ENCODE measurements around the gene NSD2. TPM values are rescaled to one million over a fixed set of nuclear protein-coding genes. Genes with fewer than 3 reads are reported as not detected.

Gene NSD2
- total RNA-seq, 4 donors from 2014 or later: 17.3 to 23.6 (median 19.4) TPM

DNA sequence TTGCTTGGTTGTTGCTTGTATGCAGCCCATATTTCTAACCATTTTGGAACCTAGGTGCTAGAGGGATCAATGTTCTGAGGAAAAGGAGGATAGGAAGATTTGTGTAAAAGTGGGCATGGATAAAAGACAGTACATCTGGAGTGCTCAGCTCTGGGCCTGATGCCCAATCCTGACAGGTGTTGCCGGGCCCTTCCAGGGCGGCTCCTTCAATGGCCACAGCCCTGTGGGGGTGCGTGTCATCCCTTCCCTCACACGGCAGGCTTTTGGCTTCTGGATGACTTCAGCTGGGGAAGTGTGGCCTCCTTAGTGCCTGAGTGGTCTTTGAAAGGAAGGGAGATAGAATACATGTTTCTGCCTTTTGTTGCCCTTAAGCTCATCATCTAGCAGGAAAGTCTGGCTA is 90.4 kb downstream of the NSD2 start:
- TF ChIP-seq, protein P1, sequence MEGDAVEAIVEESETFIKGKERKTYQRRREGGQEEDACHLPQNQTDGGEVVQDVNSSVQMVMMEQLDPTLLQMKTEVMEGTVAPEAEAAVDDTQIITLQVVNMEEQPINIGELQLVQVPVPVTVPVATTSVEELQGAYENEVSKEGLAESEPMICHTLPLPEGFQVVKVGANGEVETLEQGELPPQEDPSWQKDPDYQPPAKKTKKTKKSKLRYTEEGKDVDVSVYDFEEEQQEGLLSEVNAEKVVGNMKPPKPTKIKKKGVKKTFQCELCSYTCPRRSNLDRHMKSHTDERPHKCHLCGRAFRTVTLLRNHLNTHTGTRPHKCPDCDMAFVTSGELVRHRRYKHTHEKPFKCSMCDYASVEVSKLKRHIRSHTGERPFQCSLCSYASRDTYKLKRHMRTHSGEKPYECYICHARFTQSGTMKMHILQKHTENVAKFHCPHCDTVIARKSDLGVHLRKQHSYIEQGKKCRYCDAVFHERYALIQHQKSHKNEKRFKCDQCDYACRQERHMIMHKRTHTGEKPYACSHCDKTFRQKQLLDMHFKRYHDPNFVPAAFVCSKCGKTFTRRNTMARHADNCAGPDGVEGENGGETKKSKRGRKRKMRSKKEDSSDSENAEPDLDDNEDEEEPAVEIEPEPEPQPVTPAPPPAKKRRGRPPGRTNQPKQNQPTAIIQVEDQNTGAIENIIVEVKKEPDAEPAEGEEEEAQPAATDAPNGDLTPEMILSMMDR (IDR thresholded peaks at IDR 0.05): no peak
- TF ChIP-seq POLR2A (IDR thresholded peaks at IDR 0.05): no peak
- intact Hi-C loops (cut with DNase I; ENCODE audit: low total_unique reads): loop anchor here (5.0 kb wide), 1 partner anchor 284 kb away; no protein-coding TSS in a partner anchor
- no peak overlapping the region for H3K4me3 ChIP-seq (ENCODE audit: low read depth, poor library complexity, severe bottlenecking)
- no peak for DNase-seq (ENCODE audit: low spot score in 2 of 2)
- 74 to 75% methylated on average over 4 of the region's 4 CpGs for WGBS, 2 donors

DNA sequence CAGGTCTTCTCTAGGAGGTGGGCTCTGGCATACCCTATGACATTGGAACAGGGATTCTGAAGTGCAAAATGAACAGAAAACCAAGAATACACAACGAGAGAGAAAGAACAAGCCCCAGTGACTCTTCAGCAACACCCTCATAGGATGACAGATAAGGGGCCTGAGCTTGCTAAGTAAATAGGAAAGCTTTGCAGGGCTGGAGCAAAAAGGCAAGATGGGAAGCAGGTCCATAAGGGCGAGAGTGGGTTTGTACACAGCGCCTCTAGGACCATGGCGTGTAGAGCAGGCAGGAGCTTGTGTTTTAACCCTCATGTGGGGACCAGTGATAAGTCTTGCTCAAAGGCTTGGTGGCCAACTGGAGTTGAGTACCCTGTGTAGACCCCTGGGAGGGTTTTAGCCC is 91.8 kb downstream of the NSD2 start:
- WGBS, 2 donors: 95 to 100% methylated on average over 4 of the region's 4 CpGs
- TF ChIP-seq, protein P1 (IDR thresholded peaks at IDR 0.05): no peak
- no peak for TF ChIP-seq POLR2A (IDR thresholded peaks at IDR 0.05)
- intact Hi-C loops (cut with DNase I; ENCODE audit: low total_unique reads): loop anchor here (5.0 kb wide), 1 partner anchor 286 kb away; no protein-coding TSS in a partner anchor
- no peak for DNase-seq (ENCODE audit: low spot score in 2 of 2)
- H3K4me3 ChIP-seq (ENCODE audit: low read depth, poor library complexity, severe bottlenecking): no peak overlapping the region

DNA sequence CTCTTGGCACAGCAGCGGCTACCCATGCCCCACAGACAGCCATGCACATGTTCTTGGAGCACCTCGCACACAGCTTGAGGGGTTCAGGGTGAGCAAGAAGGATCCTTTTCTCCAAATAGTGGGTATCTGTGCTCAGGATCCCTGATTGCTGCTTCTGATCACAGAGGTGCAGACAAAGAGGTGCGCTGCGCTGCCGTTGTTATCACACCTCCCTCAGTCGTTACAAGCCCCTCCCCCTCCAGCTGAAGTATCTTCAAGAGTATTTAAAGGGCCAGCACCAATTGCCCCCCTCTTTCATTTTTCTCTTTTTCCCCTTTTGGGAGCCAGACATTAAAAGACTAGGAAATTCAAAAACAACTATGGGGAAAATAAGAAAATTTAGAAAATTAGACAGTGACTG is 93.2 kb downstream of the NSD2 start:
- 78 to 81% methylated on average over 6 of the region's 6 CpGs for WGBS, 2 donors
- TF ChIP-seq, protein P1 (IDR thresholded peaks at IDR 0.05): no peak
- no peak for TF ChIP-seq POLR2A (IDR thresholded peaks at IDR 0.05)
- DNase-seq (ENCODE audit: low spot score in 2 of 2): no peak
- intact Hi-C loops (cut with DNase I; ENCODE audit: low total_unique reads): loop anchor here (5.0 kb wide), 1 partner anchor 287 kb away; no protein-coding TSS in a partner anchor
- no peak overlapping the region for H3K4me3 ChIP-seq (ENCODE audit: low read depth, poor library complexity, severe bottlenecking)

DNA sequence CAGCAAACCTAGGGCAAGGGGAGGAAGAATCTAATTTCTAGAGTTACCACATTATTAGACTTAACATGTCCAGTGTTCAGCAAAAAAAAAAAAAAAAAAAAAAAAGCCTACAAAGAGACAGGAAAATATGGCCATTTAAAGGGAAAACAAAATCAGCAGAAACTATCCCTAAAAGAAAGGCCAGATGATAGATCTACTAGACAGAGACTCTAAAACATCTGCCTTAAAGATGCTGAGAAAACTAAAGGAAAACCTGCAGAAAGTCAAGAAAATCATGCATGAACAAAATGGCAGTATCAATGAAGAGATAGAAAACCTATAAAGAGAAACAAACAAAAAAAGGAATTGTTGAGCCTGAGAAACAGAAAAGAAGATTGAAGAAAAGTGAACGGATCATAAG is 93.8 kb downstream of the NSD2 start:
- TF ChIP-seq, protein P1 (IDR thresholded peaks at IDR 0.05): no peak
- TF ChIP-seq POLR2A (IDR thresholded peaks at IDR 0.05): no peak
- DNase-seq (ENCODE audit: low spot score in 2 of 2): no peak
- intact Hi-C loops (cut with DNase I; ENCODE audit: low total_unique reads): loop anchor here (5.0 kb wide), 1 partner anchor 288 kb away; no protein-coding TSS in a partner anchor
- no peak overlapping the region for H3K4me3 ChIP-seq (ENCODE audit: low read depth, poor library complexity, severe bottlenecking)
- 92 to 97% methylated on average over 1 of the region's 1 CpG for WGBS, 2 donors

DNA sequence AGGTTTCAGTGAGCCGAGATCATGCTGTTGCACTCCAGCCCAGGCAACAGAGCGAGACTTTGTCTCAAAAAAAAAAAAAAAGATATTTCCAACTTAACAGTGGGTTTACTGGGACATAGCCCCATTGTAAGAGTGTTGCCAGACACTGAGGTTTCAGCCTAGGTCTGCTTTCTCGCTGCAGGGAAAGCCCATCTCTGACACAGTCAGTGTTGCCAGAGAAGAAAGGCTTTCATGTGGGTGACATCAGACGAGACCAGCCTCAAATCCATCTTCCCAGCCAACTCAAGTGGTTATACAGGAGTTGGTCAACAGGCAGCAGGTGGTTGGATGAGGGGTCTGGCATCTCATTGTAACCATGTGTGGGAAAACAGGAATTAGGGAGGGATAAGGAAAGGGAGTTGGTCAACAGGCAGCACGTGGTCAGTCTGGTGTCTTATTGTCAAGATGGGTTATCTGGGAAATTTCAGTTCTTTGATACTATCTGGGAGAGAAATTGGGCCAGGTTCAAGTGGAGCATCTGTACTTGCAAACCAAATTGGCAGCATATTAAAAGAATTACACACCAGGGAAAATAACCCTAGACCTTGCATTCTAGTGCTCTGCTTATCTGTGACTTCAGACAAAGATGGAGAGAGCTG is 96.4 kb downstream of the NSD2 start:
- no peak for DNase-seq (ENCODE audit: low spot score in 2 of 2)
- no peak for TF ChIP-seq POLR2A (IDR thresholded peaks at IDR 0.05)
- TF ChIP-seq, protein P1 (IDR thresholded peaks at IDR 0.05): no peak
- intact Hi-C loops (cut with DNase I; ENCODE audit: low total_unique reads): no loop called here
- WGBS, 2 donors: 81 to 91% methylated on average over 5 of the region's 5 CpGs
- H3K4me3 ChIP-seq (ENCODE audit: low read depth, poor library complexity, severe bottlenecking): no peak overlapping the region
